Measurements from ENCODE around the gene KCNH2. TPM values are rescaled to one million over a fixed set of nuclear protein-coding genes. Genes with fewer than 3 reads are reported as not detected.

Gene KCNH2
- total and polyA plus RNA-seq, 10 of the 15 experiments (the other 5 are each of a cell fraction or from before 2014, with no cell fraction given) = 0.04 to 0.24 (median 0.17) TPM; not detected in 6

DNA sequence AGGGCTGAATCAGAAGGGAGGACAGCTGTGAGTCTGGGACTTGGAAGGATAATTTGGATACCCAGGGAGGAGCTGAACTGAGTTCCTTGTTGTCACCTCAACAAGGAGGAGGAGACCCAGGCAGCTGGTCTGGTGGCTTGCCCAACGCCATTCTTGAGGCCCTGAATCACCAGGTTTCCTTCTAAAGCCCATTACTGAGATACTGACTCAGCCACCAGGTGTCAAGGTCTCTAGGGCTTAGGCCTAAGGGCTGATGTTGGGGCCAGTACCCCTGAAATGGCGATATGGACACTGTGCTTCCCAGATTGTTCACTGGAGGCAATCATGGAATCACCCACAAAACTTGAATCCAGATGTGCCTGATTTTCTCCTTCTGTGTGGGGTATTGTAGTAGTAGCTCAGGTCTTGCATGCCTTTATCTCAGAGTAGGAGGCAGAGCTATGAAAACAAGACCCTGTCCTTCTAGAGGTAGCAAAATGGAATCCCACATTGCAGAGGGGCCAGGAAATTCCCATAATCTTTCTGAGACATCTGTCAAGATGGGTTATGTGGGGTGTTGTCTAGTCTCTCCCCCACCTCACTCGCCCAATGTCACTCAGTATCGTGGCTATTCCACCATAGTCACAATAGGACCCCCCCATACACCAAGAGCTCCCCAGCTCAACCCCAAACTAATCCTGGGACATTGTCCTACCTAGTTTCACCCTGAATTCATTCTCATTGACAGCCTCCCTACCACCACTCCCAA is 48.0 kb upstream of the KCNH2 start:
- no peak overlapping the region for H3K27ac ChIP-seq (ENCODE audit: control insufficient read depth, insufficient read depth)
- FAIRE-seq = no peak

More for the DNA sequence above, 48.0 kb upstream of the KCNH2 start:
- Histone ChIP-seq H3K9me3 (replicated peaks; ENCODE audit: control insufficient read depth, insufficient read depth, low read length) (no peaks in the 10 kb centered on the region), H3K4me3 (no peak overlapping the region), H3K9ac (ENCODE audit: control insufficient read depth, insufficient read depth, low read length) (no peak overlapping the region), H3K79me2 (ENCODE audit: control insufficient read depth, insufficient read depth, low read length) (no peaks in the 10 kb centered on the region; the same call in 1 of the 2 replicates), H3K4me1 (ENCODE audit: control insufficient read depth, insufficient read depth, low read length) (peaks cover 4% of the 10 kb centered on the region), H3K4me2 (ENCODE audit: control insufficient read depth, insufficient read depth) (no peak overlapping the region), H3K27me3 (replicated peaks in 1 of 2; ENCODE audit: control insufficient read depth in 2 of 2, insufficient read depth in 2 of 2, low read length in 1 of 2) (no peaks in the 10 kb centered on the region; a peak in 1 of 4 replicates), H4K20me1 (ENCODE audit: control insufficient read depth, insufficient read depth) (no peaks in the 10 kb centered on the region), H2AFZ (ENCODE audit: control insufficient read depth, low read depth, low read length) (no peak overlapping the region), H3K36me3 (ENCODE audit: control insufficient read depth in 2 of 2, insufficient read depth in 2 of 2, low read length in 1 of 2) (no peaks in the 10 kb centered on the region)
- ChIA-PET CTCF (interaction anchor here (6.0 kb wide), 1 partner anchor 17 kb away, joined by 35 read pairs; no protein-coding TSS in a partner anchor), SMC1A (ENCODE audit: uncharacterized antibody, unreplicated experiment) (no interaction called here), RAD21 (ENCODE audit: unreplicated experiment) (no interaction called here), POLR2A (no interaction called here)
- ATAC-seq (no peak), DNase-seq (ENCODE audit: low read depth, low spot score) (no peak)
- WGBS (ENCODE audit: insufficient coverage, insufficient replicate concordance, low lambda C conversion rate, missing lambda C conversion rate) = 31% methylated on average over 4 of the region's 4 CpGs
- no TSS peak for BruUV-seq (replicated peaks)
- intact Hi-C loops (cut with micrococcal nuclease; ENCODE audit: unreplicated experiment) = no loop called here
- TF ChIP-seq CBFB (IDR thresholded peaks at IDR 0.05; ENCODE audit: low read depth) = no peak
- no peak for TF ChIP-seq SMARCA5 (IDR thresholded peaks at IDR 0.05)
- TF ChIP-seq EP300 (IDR thresholded peaks at IDR 0.05; ENCODE audit: borderline replicate concordance in 1 of 2, control insufficient read depth in 1 of 2, low read depth in 2 of 2, low read length in 2 of 2) = no peak
- no peak for TF ChIP-seq NR2C2 (IDR thresholded peaks at IDR 0.05; ENCODE audit: borderline replicate concordance, control insufficient read depth, insufficient read length, low read depth)
- no peak for TF ChIP-seq DPF2 (IDR thresholded peaks at IDR 0.05)
- TF ChIP-seq KLF5 (IDR thresholded peaks at IDR 0.05; ENCODE audit: partially characterized antibody) = no peak
- TF ChIP-seq, protein P1, sequence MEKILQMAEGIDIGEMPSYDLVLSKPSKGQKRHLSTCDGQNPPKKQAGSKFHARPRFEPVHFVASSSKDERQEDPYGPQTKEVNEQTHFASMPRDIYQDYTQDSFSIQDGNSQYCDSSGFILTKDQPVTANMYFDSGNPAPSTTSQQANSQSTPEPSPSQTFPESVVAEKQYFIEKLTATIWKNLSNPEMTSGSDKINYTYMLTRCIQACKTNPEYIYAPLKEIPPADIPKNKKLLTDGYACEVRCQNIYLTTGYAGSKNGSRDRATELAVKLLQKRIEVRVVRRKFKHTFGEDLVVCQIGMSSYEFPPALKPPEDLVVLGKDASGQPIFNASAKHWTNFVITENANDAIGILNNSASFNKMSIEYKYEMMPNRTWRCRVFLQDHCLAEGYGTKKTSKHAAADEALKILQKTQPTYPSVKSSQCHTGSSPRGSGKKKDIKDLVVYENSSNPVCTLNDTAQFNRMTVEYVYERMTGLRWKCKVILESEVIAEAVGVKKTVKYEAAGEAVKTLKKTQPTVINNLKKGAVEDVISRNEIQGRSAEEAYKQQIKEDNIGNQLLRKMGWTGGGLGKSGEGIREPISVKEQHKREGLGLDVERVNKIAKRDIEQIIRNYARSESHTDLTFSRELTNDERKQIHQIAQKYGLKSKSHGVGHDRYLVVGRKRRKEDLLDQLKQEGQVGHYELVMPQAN (conservative IDR thresholded peaks at IDR 0.05) = no peak
- no peak for TF ChIP-seq ZSCAN29 (IDR thresholded peaks at IDR 0.05)
- no peak for TF ChIP-seq CBX3 (IDR thresholded peaks at IDR 0.05; ENCODE audit: borderline replicate concordance, low read depth)
- TF ChIP-seq STAT1 (conservative IDR thresholded peaks at IDR 0.05) = no peak
- no peak for TF ChIP-seq NFIC (IDR thresholded peaks at IDR 0.05; ENCODE audit: low read depth, low read length)
- TF ChIP-seq, protein P2, sequence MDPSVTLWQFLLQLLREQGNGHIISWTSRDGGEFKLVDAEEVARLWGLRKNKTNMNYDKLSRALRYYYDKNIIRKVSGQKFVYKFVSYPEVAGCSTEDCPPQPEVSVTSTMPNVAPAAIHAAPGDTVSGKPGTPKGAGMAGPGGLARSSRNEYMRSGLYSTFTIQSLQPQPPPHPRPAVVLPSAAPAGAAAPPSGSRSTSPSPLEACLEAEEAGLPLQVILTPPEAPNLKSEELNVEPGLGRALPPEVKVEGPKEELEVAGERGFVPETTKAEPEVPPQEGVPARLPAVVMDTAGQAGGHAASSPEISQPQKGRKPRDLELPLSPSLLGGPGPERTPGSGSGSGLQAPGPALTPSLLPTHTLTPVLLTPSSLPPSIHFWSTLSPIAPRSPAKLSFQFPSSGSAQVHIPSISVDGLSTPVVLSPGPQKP (IDR thresholded peaks at IDR 0.05; ENCODE audit: low read depth, low read length) = no peak
- no peak for TF ChIP-seq STAT3 (IDR thresholded peaks at IDR 0.05; ENCODE audit: low read depth, low read length)
- no peak for TF ChIP-seq SMAD5 (IDR thresholded peaks at IDR 0.05; ENCODE audit: low read depth)
- no peak for TF ChIP-seq NFYB (IDR thresholded peaks at IDR 0.05; ENCODE audit: insufficient read depth, low read depth, low read length)
- TF ChIP-seq HDGF (IDR thresholded peaks at IDR 0.05) = no peak
- in situ Hi-C loops (cut with MboI) = no loop called here
